Pancreas (tissue), 10 donors: ENCODE measurements around the gene KDM6A. TPM values are rescaled to one million over a fixed set of nuclear protein-coding genes. Genes with fewer than 3 reads are reported as not detected.

ENCODE experiments used
- ATAC-seq, 4 donors: fragments of 200-7000 bp; cut with Tn5 transposase; one replicate each; pipeline versions ENCODE4 v1.8.0 to v1.9.1; 2020; ENCODE audit warnings: mild to moderate bottlenecking in 4 of 4, moderate library complexity in 4 of 4
- DNase-seq, 6 donors: peaks; one replicate each; pipeline ENCODE4 v3.0.0-alpha.2; 2020
- FAIRE-seq: peaks from 2 replicates; lab custom pipeline; 2012; peaks lifted over from hg19 to GRCh38; lab: Jason Lieb, UNC
- H3K27ac ChIP-seq, 4 donors: fragments of 200-600 bp; sonication (generic); 1 replicate in 3 of 4; 2 replicates in 1 of 4; pipeline versions ENCODE4 v1.5.0 to v1.8.0; 2020
- H3K27me3 ChIP-seq, 4 donors: fragments of 200-600 bp; one replicate each; pipeline ENCODE4 v1.8.0; 2021
- H3K36me3 ChIP-seq, 3 donors: fragments of 200-600 bp; sonication (generic) in 1 of 3; one replicate each; pipeline versions ENCODE4 v1.5.0 to v1.8.0; 2020 to 2021
- H3K4me1 ChIP-seq, 3 donors: fragments of 200-600 bp; one replicate each; pipeline ENCODE4 v1.8.0; 2021
- H3K4me3 ChIP-seq, 4 donors: fragments of 200-600 bp; sonication (generic) in 2 of 4; one replicate each; pipeline versions ENCODE4 v1.5.0 to v1.8.0; 2020 to 2021
- H3K9me3 ChIP-seq, 4 donors: fragments of 200-600 bp; one replicate each; pipeline ENCODE4 v1.8.0; 2021
- WGBS, 2 donors: extraction: QIAGEN DNeasy Blood & Tissue Kit; methylation state at CpG; one replicate each; pipeline ENCODE4 v1.1.7; 2013; 5-methylcytosine and 5-hydroxymethylcytosine counted together
- intact Hi-C, 3 donors: fragments of 100-400 bp; cut with DNase I; formaldehyde crosslinking; loops; one replicate each; pipeline versions ENCODE4 v1.11.1 to v1.14.2; 2022
- polyA plus RNA-seq, 2 donors: library from polyadenylated mRNA; stranded (reverse); fragments of 200-250 nt; gene quantifications; one replicate each; pipeline ENCODE4 v1.2.3, GENCODE V29; 2013
- total RNA-seq, 6 donors: library from RNA; stranded (reverse); fragmentation: NEBNext Ultra II Directional in 4 of 6; extraction: Animal tissue kit (Norgen Biotek cat#: 25700) in 4 of 6; gene quantifications; one replicate each; pipeline versions ENCODE4 v1.2.1 to v1.2.4, GENCODE V29; 2021 to 2023
- TF ChIP-seq, protein P1 (sequence below), 4 donors: fragments of 200-600 bp; sonication (generic) in 3 of 4; IDR thresholded peaks; one replicate each; pipeline versions ENCODE4 v1.5.0 to v1.8.0; 2021; ENCODE audit warnings: antibody characterized with exemption in 4 of 4
- donor health status: healthy with polysubstance abuse.
- donor health status: DM: no; HTN: no; CAD: no; lungs with moderate emphysema.
- donor health status: DM: no; HTN: no; CAD: no.
- donor health status: control.
- donor health status: control.
- donor health status: Bipolar disorder and iron deficiency.
- donor health status: DM: yes; HTN: yes; CAD: no.
- donor health status: DM: no; HTN: no; CAD: no.
- donor health status: DM: no; HTN: no; CAD: no.
- donor health status: DM: yes; HTN: yes; CAD: no.

The KDM6A gene
- total and polyA plus RNA-seq, 8 donors: 5.5 to 27.5 (median 16.3) TPM

GRCh38 chrX:44896876-44897186 lies 23.8 kb downstream of the KDM6A start:
- intact Hi-C loops: no loop called here
- no peak overlapping the region for H3K27ac ChIP-seq
- H3K4me1 ChIP-seq: peaks cover 6 to 16% (median 6%) of the 10 kb centered on the region in 3 donors
- ATAC-seq (no peak), DNase-seq (no peak), FAIRE-seq (no peak)
- no peak overlapping the region for H3K4me3 ChIP-seq
- H3K27me3 ChIP-seq: no peaks in the 10 kb centered on the region
- TF ChIP-seq, protein P1, sequence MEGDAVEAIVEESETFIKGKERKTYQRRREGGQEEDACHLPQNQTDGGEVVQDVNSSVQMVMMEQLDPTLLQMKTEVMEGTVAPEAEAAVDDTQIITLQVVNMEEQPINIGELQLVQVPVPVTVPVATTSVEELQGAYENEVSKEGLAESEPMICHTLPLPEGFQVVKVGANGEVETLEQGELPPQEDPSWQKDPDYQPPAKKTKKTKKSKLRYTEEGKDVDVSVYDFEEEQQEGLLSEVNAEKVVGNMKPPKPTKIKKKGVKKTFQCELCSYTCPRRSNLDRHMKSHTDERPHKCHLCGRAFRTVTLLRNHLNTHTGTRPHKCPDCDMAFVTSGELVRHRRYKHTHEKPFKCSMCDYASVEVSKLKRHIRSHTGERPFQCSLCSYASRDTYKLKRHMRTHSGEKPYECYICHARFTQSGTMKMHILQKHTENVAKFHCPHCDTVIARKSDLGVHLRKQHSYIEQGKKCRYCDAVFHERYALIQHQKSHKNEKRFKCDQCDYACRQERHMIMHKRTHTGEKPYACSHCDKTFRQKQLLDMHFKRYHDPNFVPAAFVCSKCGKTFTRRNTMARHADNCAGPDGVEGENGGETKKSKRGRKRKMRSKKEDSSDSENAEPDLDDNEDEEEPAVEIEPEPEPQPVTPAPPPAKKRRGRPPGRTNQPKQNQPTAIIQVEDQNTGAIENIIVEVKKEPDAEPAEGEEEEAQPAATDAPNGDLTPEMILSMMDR (IDR thresholded peaks at IDR 0.05): no peak
- WGBS, 2 donors: 95 to 98% methylated on average over 2 of the region's 2 CpGs
- H3K36me3 ChIP-seq: no peaks in the 10 kb centered on the region
- H3K9me3 ChIP-seq: no peaks in the 10 kb centered on the region

- Histone ChIP-seq H3K27me3 (no peaks in the 10 kb centered on the region), H3K4me3 (no peak overlapping the region), H3K9me3 (no peaks in the 10 kb centered on the region), H3K36me3 (no peaks in the 10 kb centered on the region), H3K4me1 (peaks cover 6 to 16% (median 6%) of the 10 kb centered on the region in 3 donors), H3K27ac (no peak overlapping the region)
- TF ChIP-seq, protein P1 (IDR thresholded peaks at IDR 0.05): no peak
- intact Hi-C loops: no loop called here
- DNase-seq (no peak), FAIRE-seq (no peak), ATAC-seq (no peak)
- 96 to 100% methylated on average over 2 of the region's 2 CpGs for WGBS, 2 donors
These were observed 24.6 kb downstream of the KDM6A start for GRCh38 chrX:44897539-44897938.

- Histone ChIP-seq H3K27ac (no peak overlapping the region), H3K9me3 (no peaks in the 10 kb centered on the region), H3K36me3 (no peaks in the 10 kb centered on the region), H3K4me3 (no peak overlapping the region), H3K4me1 (peaks cover 6 to 16% (median 8%) of the 10 kb centered on the region in 3 donors), H3K27me3 (no peaks in the 10 kb centered on the region)
- peak in 1 of 6 donors; percentile 33 for DNase-seq
- TF ChIP-seq, protein P1 (IDR thresholded peaks at IDR 0.05): no peak
- FAIRE-seq: no peak
- peak; percentile 35 to 88 (median 74) for ATAC-seq
- intact Hi-C loops: no loop called here
- WGBS, 2 donors: 63 to 64% methylated on average over 3 of the region's 3 CpGs
These were observed 25.6 kb downstream of the KDM6A start for GRCh38 chrX:44898411-44899221.

DNA sequence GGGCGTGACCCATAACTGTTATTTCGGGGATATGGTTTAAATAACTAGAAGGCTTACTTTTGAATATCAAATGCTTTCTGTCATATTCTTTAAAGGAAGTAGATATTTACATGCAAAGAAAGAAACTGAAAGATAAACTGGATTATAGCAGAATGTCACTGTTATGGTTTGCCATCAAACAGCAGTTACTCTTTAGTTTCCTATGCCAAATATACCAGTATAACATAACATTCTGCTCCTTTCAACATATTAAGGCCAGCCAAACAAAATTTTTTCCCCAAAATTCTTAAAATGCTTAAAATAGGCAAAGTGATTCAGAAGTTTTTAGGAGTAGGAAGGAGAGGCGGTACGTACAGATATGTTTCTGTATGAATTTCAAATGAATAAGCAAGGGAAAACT lies 27.0 kb downstream of the KDM6A start:
- FAIRE-seq: no peak
- TF ChIP-seq, protein P1 (IDR thresholded peaks at IDR 0.05): no peak
- Histone ChIP-seq H3K9me3 (no peaks in the 10 kb centered on the region), H3K27me3 (no peaks in the 10 kb centered on the region), H3K27ac (no peak overlapping the region), H3K36me3 (no peaks in the 10 kb centered on the region), H3K4me1 (peaks cover 17 to 28% (median 21%) of the 10 kb centered on the region in 3 donors), H3K4me3 (no peak overlapping the region)
- ATAC-seq: no peak
- no peak for DNase-seq
- 89 to 94% methylated on average over 4 of the region's 4 CpGs for WGBS, 2 donors
- intact Hi-C loops: no loop called here

- no peak for FAIRE-seq
- peaks cover 18 to 39% (median 30%) of the 10 kb centered on the region in 3 donors for H3K4me1 ChIP-seq
- H3K36me3 ChIP-seq: no peaks in the 10 kb centered on the region
- WGBS, 2 donors: 79 to 92% methylated on average over 4 of the region's 4 CpGs
- DNase-seq: no peak
- no peak overlapping the region for H3K27ac ChIP-seq
- no peak for ATAC-seq
- TF ChIP-seq, protein P1 (IDR thresholded peaks at IDR 0.05): no peak
- no peaks in the 10 kb centered on the region for H3K9me3 ChIP-seq
- intact Hi-C loops: no loop called here
- H3K4me3 ChIP-seq: no peak overlapping the region
- H3K27me3 ChIP-seq: no peaks in the 10 kb centered on the region
These were observed 30.1 kb downstream of the KDM6A start for GRCh38 chrX:44903107-44903506.
